Uterus (tissue), 2 donors: ENCODE measurements around the gene CPLX1.

Source experiments
- POLR2A ChIP-seq, 2 donors: fragments of 450-650 bp; IDR thresholded peaks; one replicate each; pipeline ENCODE4 v1.6.1; 2016; ENCODE audit warnings: antibody characterized with exemption in 2 of 2, mild to moderate bottlenecking in 1 of 2, moderate library complexity in 1 of 2
- TF ChIP-seq, protein P1 (sequence below), 4 experiments: fragments of 200-600 bp in 2 of 4; fragments of 450-650 bp in 2 of 4; sonication (generic) in 2 of 4; IDR thresholded peaks; one replicate each; pipeline ENCODE4 v1.5.1; 2016 to 2019; ENCODE audit warnings: antibody characterized with exemption in 4 of 4, mild to moderate bottlenecking in 2 of 4, moderate library complexity in 1 of 4

- TF ChIP-seq, protein P1, sequence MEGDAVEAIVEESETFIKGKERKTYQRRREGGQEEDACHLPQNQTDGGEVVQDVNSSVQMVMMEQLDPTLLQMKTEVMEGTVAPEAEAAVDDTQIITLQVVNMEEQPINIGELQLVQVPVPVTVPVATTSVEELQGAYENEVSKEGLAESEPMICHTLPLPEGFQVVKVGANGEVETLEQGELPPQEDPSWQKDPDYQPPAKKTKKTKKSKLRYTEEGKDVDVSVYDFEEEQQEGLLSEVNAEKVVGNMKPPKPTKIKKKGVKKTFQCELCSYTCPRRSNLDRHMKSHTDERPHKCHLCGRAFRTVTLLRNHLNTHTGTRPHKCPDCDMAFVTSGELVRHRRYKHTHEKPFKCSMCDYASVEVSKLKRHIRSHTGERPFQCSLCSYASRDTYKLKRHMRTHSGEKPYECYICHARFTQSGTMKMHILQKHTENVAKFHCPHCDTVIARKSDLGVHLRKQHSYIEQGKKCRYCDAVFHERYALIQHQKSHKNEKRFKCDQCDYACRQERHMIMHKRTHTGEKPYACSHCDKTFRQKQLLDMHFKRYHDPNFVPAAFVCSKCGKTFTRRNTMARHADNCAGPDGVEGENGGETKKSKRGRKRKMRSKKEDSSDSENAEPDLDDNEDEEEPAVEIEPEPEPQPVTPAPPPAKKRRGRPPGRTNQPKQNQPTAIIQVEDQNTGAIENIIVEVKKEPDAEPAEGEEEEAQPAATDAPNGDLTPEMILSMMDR (IDR thresholded peaks at IDR 0.05), result no peak
- no peak for TF ChIP-seq POLR2A (IDR thresholded peaks at IDR 0.05)
Measured at GRCh38 chr4:820230-821172, 5.4 kb downstream of the CPLX1 start.
